TTC549 (cell line): ENCODE measurements around the gene PGAP6.

Experiments
- FAIRE-seq: peaks from 2 replicates; lab custom pipeline; 2012; peaks lifted over from hg19 to GRCh38; lab: Jason Lieb, UNC

PGAP6 gene

DNA sequence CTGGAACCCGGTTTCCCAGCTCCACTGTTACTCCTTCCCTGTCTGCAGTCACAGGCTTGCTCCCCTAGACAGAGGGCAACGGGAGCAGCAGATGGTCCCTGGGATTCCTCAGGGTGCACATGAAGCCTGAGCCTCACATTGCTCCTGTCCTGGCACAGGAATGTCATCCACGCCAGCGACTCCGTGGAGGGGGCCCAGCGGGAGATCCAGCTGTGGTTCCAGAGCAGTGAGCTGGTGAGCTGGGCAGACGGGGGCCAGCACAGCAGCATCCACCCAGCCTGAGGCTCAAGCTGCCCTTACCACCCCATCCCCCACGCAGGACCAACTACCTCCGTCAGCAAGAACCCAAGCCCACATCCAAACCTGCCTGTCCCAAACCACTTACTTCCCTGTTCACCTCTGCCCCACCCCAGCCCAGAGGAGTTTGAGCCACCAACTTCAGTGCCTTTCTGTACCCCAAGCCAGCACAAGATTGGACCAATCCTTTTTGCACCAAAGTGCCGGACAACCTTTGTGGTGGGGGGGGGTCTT lies 18.3 kb upstream of the PGAP6 start:
- FAIRE-seq: no peak

DNA sequence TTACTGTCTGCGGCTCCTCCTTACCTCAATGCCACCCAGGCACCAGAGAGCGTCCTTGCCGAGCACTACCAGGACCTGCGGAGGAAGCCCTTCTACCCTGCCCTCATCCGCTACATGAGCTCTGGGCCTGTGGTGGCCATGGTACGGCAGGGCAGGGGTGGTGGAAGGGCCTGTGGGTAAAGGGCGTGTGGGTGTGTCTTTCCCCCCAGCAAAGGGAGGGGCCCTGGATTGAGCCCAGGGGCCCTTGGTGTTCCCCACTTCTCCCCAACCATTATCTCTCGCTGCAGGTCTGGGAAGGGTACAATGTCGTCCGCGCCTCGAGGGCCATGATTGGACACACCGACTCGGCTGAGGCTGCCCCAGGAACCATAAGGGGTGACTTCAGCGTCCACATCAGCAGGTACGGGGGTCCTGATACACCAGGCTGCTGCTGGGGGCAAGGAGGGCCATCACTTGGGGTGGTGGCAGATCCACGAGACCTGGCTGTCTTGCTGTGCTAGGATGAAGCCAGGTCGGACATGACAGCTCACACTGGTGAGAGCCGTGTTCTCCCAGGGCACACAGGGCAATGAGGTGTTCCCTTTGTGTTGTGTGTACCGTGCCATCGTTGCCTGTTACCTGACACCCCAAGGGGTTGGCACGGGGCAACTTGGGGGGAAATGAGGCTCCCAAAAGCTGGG lies 17.7 kb upstream of the PGAP6 start:
- no peak for FAIRE-seq

DNA sequence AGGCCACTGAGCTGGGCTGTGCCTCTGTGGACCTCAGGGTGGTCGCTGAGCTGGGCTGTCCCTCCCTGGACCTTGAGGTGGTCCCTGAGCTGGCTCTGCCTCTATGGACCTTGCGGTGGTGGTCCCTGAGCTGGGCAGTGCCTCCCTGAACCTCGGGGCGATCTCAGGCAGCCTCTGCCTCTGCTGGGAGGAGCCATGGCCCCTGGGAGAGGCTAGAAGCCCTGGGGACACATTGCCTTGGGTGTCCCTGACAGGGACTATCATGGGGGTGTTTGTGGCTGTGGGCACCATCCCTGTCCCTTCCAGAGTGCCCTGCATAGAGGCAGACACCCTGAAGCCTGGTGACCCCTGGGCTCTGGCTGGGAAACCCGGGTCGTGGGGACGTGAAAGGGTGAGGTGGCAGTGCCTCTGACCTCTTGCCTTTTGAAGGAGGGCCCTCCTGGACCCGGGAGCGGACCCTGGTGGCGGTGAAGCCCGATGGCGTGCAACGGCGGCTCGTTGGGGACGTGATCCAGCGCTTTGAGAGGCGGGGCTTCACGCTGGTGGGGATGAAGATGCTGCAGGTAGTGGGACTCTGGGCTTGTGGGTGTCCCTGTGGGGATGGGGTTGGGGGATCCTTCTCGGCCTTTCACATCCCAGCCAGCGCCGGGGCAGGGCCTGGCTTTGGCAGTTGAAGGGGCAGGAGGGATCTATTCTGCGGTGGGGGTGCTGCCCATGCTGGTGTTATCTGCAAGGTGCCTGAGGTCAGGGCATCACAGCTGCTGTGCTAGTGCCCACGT lies 17.0 kb upstream of the PGAP6 start:
- no peak for FAIRE-seq

DNA sequence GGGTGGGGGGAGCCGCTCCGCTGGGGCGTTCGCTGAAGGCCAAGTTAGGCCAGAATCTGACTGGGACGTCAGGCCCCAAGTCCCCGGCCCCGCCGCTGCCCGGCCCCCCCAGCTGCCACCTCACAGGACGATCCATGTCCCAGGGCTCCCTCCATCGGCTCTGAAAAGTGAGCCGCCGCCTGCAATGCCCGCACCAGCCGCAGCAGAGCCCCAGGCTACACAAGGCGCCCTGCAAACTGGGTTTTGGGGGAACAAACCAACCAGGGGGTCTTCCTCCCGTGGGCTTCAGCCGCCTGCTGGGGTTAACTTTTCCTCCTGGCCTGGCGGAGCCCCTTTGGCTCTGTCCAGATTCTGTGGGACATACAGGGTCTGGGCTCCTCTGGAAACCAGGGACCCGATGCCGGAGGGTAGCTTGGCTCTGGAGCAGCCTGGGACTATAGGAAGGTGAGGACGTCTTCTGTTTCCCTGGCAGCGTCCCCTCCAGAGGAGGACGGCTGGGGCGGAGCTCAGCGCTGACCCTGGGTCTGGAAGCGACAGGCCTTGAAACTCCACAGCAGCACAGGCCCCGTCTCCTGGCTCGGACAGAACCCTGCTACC lies 16.1 kb upstream of the PGAP6 start:
- no peak for FAIRE-seq

DNA sequence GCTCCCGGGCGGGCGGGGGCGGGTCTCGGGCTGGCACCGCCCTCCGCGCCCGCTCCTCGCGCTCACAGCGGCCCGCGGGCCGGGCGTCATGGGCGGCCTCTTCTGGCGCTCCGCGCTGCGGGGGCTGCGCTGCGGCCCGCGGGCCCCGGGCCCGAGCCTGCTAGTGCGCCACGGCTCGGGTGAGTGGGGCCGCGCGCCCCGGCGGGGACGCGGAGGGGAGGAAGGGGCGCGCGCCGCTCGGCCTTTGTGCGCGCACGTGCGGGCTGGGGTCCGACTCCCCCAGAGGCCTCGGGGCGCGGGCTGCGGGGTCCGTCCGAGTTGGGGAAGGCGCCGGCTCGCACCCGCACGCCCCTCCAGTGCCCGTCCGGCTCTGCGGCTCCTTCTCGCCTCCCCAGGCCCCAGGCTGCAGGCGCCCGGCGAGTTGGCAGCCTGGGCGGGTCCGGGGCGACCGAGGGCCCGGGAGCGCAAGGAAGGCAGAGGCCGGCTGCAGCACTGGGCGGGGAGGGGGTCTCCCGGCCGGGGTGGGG lies 15.4 kb upstream of the PGAP6 start, which contains the start of gene NME4:
Gene NME4, plus strand, starts transcription at position 65 of the 527 bp plus-strand sequence. Its CDS starts 24 bp downstream, at position 89.
- FAIRE-seq: no peak

DNA sequence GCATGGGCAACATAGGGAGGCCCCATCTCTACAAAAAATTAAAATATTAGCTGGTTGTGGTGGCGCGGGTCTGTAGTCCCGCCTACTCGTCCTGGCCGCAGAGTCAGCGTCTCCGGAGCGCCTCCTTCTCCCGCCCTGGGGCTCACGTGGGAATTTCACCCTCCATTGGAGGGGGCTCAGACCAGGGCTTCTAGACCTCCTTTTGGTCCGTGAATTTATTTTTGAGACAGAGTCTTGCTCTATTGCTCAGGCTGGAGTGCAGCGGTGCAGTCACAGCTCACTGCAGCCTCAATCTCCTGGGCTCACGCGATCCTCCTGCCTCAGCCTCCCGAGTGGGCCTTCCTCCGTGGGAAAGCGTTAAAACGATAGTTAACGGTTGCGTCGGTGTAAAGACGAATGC lies 14.8 kb upstream of the PGAP6 start:
- FAIRE-seq: no peak

DNA sequence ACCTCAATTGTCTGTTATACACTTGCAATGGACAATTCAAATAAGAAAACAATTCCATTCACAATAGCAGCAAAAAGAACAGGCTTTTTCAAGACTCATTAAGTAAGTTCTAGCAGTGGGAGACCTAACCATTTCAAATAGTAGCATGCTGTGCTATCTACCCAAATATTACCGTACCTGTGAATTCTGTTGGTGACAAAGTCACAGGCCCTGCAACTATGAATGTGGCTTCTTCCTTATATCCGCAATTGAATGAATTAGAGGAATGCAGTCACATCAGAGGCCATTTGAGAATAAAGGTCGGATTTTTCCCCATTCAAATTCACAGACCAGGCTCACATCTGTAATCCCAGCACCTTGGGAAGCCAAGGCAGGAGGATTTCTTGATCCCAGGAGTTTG lies 14.4 kb upstream of the PGAP6 start:
- no peak for FAIRE-seq

DNA sequence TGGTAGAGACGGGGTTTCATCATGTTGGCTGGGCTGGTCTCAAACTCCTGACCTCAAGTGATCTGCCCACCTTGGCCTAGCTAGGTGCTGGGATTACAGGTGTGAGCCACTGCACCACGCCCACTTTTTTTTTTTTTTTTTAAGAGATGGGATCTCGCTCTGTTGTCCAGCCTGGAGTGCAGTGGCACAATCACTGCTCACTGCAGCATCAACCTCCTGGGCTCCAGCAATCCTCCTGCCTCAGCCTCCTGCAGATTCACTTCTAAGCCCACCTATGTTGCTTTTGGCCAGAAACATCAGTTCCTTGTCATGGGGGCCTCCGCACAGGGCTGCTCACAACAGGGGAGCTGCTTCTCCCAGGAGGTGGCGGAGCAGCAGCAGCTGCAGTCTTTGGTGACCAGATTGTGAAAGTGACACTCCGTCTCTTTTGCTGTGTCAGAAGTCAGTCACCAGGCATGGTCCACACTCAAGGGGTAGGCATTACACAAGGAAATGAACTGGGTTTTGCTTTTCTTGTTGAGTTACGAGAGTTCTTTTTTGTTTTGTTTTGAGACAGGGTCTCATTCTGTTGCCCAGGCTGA lies 10.8 kb upstream of the PGAP6 start:
- FAIRE-seq: no peak

DNA sequence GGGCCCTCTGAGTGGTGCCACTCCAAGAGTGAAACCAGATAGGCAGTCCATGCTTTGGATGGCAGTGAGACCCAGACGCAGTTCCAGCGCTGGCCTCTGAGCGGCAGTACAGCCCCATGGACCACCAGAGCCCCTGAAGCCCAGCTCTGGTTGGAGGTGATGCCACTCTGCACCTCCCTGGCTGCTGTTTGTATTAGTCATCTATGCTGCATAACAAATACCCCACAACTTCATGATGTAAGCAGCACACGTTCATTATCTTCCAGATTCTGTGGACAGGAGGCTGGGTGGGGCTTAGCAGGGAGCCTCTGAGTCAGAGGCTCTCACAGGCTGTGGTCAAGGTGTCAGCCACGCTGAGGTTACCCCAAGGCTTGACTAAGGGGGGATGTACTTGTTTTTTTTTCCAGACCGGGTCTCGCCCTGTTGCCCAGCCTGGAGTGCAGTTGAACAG lies 10.1 kb upstream of the PGAP6 start:
- FAIRE-seq: no peak

DNA sequence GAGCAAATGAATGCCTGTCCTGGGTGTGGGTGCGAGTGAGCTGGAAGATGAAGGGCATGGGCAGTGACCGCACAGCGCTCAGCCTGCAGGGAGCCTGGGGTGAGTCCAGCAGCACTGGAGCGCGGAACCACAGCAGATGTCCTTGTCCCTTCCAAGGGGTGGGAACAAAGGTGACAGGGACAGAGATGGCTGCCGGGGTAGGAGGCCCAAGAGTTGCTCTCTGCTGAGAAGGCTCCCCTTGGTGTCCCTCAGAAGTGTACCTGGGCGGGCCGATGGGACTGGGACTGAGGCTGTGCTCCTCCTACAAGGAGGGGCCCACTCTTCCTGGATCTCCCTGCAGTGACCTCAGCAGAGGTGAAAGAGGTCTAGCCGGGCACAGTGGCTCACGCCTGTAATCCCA lies 7.6 kb upstream of the PGAP6 start:
- FAIRE-seq: no peak

DNA sequence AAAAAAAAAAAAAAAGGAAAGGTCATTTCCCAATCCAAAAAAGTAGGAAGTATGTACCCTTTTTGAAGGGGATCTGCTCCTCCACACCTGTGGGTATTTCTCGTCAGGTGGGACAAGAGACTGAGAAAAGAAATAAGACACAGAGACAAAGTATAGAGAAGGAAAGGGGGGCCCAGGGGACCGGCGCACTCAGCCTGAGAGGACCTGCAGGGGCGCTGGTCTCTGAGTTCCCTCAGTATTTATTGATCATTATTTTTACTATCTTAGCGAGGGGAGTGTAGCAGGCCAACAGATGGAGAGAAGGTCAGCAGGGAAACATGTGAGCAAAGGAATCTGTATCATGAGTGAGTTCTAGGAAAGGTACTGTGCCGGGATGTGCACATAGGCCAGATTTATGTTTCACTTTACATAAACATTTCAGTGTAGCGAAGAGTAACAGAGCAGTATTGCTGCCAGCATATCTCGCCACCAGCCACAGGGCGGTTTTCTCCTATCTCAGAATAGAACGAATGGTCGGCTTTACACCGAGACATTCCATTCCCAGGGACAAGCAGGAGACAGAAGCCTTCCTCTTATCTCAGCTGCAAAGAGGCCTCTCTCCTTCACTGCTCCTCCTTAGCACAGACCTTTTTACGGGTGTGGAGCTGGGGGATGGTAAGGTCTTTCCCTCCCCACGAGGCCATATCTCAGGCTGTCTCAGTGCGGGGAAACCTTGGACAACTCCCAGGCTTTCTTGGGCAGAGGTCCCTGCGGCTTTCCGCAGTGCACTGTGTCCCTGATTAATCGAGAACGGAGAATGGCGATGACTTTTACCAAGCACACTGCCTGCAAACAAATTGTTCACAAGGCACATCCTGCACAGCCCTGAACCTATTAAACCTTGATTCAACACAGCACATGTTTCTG lies 6.2 kb upstream of the PGAP6 start:
- peak; percentile 13 for FAIRE-seq

DNA sequence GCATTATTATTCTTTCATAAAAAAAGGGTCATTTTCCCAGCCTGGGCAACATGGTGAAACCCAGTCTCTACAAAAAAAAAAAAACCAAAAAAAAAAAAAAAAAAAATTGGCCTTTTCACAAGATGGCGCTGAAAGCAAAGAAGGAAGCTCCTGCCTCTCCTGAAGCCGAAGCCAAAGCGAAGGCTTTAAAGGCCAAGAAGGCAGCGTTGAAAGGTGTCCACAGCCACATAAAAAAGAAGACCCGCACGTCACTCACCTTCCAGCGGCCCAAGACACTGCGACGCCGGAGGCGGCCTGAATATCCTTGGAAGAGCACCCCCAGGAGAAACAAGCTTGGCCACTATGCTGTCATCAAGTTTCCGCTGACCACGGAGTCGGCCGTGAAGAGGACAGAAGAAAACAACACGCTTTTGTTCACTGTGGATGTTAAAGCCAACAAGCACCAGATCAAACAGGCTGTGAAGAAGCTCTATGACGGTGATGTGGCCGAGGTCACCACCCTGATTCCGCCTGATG lies 4.9 kb upstream of the PGAP6 start:
- FAIRE-seq: peak; percentile 40

DNA sequence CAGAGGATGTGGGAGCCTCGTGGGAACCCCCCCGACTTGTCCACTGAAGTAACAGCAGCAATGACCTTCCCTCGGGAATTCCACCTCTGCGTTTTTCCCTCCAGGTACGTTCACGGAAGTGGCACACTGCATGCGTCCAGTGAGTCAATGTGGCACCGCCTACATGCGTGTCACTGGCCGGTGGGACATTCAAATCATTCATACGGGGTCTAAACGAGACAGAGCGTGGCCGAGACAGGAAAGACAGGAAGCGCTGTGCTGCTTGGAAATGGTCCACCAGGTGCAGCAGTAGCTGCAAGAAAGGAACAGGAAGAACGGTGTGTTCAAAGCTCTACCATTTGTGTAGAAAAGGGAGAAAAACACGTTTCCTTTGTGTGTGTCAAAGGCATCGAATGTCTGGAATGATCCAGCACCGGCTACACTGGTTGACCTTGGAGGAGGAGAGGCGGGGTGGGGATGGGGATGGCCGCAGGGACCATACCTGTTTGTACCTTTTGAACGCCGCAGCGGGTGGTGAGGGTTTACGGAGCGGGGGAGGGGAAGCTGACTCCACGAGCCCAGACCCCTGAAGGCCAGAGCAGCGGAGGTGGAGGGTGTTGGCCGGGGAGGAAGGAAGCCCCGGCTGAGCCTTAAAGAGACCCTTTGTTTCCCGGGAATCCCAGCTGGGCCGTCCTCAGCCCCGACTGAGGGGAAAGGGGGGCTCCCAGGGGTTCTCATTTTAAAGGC lies 1.7 kb upstream of the PGAP6 start:
- FAIRE-seq: no peak

DNA sequence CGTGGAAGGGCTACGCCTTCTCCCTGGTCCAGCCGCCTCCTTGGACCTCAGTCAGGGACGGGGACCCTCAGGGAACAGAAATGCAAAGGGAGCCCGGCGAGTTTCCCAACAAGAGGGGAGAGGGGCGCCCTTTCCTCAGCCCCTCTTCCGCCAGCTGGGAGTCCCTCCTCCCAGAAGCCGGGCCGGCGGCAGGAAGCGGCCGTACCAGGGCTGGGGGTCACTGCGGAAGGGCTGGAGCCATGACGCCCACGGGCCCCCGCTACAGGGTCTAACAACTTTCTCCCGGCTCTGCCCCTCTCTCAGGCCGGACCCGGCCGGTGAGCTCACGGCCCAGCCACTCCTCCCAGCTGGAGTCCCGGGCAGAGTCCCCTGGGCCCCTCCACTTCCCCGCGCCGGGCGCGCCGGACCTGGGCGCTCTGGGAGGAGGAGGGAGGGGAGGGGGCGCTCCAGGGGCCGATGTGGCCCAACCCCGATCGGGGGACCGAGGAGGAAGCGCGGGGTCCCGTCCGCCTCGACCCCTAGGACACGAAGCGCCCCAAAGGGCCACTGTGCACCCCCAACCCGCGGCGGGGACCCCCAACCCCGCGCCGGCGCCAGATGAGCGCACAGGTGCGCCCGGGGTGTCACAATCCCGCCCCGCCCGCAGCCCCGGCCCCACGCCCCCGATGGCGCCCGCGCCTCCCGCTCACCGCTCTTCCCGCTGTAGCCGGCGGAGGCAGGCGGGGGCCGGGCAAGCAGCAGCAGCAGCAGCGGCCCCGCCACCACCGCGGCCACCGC lies 578 bp downstream of the PGAP6 start:
- FAIRE-seq: no peak

DNA sequence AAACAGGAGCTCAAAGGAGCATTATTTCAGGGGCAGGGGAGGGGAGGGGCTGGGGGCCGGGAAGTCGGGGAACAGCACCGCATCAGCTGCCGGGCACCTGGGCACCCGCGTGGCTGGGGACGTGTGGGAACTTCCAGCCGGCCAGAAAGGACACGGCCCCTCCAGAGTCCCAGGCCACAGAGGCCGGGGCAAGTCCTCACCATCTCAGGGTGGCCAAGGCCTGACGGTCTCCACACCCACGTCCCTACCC lies 1.1 kb downstream of the PGAP6 start:
- no peak for FAIRE-seq

DNA sequence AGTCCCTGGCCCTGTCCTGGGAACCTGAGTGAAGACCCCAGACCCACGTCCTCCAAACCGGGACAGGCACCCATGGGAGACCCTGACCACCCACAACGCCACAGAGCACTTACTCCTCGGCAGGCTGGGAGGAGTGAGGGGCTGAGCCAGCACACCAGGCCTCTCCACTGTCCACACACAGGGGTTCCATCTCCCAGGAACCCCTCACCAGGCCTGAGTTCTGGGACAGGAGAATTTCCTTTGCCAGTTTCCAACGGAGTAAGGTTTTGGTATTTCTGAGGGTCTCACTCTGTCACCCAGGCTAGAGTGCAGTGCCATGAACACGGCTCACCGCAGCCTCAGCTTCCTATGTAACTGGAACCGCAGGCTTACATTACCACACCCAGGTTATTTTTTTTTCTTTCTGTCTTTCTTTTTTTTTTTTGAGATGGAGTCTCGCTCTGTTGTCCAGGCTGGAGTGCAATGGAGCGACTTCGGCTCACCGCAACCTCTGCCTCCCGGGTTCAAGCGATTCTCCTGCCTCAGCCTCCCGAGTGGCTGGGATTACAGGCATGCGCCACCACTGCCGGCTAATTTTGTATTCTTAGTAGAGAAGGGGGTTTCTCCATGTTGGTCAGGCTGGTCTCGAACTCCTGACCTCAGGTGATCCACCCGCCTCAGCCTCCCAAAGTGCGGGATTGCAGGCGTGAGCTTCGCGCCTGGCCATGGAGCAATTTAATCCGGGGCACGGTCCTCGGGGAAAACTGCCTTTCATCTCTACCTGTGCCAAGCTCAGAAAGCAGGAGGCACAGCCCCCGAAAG lies 1.6 kb downstream of the PGAP6 start:
- FAIRE-seq: no peak

DNA sequence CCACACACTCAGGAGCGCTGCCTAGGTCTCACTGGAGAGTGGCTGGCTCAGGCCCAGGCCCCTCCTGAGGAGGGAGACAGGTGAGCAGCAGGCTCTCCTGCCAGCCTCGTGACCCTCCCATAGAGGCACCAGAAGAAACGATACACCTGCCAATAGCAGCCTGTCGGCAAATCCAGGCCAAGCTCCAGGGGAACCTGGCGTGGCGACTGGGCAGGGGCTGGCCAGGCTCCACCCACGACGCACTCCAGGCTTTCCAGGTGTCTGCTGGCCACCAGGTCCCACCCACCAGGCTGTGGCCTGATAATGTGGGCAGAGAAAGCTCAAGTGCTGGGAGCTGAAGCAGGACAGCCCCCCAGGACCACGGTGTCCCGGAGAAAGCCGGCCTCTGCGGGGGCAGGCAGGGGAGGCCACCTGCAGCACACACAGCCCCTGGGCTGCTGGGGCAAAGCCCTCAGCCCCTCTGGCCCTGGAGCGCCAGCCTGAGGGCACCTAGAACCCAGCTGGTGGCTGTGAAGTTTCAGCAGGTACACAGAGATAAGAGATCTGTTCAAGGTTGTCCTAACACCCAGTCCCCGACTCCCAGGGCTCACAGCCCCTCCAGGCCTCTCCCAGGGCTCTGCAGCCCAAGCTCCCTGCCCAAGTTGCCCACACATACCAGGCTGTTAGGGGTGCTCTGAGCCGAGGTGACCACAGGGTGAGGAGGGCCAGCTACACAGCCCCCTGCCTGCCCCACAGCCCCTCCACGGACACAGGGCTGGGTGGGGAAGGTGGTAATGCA lies 2.4 kb downstream of the PGAP6 start:
- no peak for FAIRE-seq

DNA sequence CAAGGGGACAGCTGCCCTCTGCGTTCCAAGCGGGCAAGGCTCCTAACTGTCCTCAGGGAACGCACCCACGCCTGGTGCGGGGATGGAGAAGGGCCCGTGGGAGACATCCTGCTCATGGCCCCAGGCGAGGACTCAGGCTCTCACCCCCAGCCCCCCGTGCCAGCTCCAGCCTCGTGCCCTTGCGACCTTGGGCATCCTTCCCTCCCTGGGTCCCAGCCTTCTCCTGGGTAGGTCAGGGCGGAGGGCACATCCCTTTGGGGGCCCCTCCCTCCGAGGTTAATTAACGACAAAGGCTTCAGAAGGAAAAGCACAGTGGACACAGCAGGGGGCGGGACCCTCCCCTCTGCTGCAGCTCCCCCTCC lies 3.0 kb downstream of the PGAP6 start:
- FAIRE-seq: no peak
